ENCODE measurements around the gene SLC9A8.
"Not testable (repeated sequence)": the region's sequence is repeated elsewhere in the genome, so short reads cannot be mapped to it uniquely, and the experiment has no call there.

Gene SLC9A8

DNA sequence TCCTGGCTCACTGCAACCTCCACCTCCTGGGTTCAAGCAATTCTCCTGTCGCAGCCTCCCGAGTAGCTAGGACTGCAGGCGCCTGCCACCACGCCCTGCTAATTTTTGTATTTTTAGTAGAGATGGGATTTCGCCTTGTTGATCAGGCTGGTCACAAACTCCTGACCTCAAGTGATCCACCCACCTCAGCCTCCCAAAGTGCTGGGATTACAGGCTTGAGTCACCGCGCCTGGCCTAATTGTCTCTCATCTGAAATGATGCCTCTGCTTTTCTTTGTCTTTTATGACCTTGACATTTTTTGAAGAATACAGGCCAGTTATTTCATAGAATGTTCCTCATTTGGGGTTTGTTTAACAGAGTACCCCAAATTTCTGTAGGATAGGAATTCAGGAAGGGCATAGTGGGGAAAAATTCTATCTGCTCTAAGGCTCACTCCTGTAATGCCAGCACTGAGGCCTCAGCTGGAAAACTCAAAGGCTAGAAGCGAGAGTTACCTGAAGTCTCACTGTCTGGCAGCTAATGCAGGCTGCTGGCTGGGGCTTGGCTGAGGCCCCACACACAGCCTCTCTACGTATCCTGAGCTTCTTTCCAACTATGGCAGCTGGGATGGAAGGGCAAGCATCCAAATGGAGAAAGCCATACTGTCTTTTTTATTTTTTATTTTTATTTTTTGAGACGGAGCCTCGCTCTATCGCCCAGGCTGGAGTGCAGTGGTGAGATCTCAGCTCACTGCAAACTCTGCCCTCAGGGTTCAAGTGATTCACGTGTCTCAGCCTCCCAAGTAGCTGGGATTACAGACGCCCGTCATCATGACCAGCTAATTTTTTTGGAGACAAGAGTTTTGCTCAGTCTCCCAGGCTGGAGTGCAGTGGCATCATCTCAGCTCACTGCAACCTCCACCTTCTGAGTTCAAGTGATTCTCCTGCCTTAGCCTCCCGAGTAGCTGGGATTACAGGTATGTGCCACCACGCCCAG is 29.3 kb upstream of the SLC9A8 start:
- H3K9me3 Mint-ChIP-seq: not testable (repeated sequence)

DNA sequence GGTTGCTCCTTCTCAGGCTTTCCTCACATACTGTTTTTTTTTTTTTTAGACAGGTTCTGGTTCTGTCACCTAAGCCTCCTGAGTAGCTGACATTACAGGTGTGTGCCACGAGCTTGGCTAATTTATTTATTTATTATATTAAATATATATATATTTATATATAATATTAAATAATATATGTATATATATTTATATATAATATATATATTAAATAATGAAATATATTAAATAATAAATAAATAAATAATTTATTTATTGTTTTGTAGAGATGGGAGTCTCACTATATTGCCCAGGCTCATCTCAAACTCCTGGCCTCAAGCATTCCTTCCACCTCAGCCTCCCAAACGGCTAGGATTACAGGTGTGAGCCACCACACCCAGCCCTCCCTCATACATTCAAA is 28.3 kb upstream of the SLC9A8 start:
- H3K4me1 Mint-ChIP-seq (ENCODE audit: low read depth): peaks cover 11% of the 10 kb centered on the region
- no peak overlapping the region for H3K4me3 Mint-ChIP-seq
- no peaks in the 10 kb centered on the region for H3K9me3 Mint-ChIP-seq
- H3K27me3 Mint-ChIP-seq: peaks cover 4% of the 10 kb centered on the region
- no peak for DNase-seq
- H3K27ac Mint-ChIP-seq: no peak overlapping the region
- H3K36me3 Mint-ChIP-seq (ENCODE audit: low read depth): no peaks in the 10 kb centered on the region

More for the DNA sequence above, 29.3 kb upstream of the SLC9A8 start:
- H3K27ac Mint-ChIP-seq; DNase-seq; H3K27me3 Mint-ChIP-seq; H3K4me3 Mint-ChIP-seq; H3K36me3 Mint-ChIP-seq (ENCODE audit: low read depth): not testable (repeated sequence)
- peaks cover 11% of the 10 kb centered on the region for H3K4me1 Mint-ChIP-seq (ENCODE audit: low read depth)

DNA sequence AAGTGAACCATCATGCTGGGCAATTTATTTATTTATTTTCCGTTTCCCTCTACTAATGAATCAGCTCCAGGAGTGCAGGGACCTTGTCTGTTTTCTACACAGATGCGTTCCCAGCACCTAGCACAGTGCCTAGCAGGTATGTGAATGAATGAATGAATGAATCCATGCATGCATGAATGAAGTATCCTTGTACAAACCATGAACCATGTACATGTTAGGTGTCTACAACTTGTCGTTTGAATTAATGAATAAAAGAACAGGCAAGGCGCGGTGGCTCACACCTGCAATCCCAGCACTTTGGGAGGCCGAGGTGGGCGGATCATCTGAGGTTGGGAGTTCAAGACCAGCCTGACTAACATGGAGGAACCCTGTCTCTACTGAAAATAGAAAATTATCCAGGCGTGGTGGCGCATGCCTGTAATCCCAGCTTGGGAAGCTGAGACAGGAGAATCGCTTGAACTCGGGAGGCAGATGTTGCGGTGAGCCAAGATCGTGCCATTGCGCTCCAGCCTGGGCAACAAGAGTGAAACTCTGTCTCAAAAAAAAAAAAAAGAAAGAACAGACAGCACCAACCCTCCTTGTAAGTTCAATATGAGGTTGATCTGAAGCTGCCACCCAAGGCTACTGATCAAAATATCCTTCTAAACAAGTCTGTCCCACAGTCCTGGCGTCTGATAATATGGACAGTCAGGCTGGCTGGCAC is 27.3 kb upstream of the SLC9A8 start:
- Mint-ChIP-seq H3K27me3 (peaks cover 10% of the 10 kb centered on the region), H3K36me3 (ENCODE audit: low read depth) (no peaks in the 10 kb centered on the region), H3K27ac (no peak overlapping the region), H3K9me3 (no peaks in the 10 kb centered on the region), H3K4me1 (ENCODE audit: low read depth) (peaks cover 11% of the 10 kb centered on the region), H3K4me3 (no peak overlapping the region)
- no peak for DNase-seq

DNA sequence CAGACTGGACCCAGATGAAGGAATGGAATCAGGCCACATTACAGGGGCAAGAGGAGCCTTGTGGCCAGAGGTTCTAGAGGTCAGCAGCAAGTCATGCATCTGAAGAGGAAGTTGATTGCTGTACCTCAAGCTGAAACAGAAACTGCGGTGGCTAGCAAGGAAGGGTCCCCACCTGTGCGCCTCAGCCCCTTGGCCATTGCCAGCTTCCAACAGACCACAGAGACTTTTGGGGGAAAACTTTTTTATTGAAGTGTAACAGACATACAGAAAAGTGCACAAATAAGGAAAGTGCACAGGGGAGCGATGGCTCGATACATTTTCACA is 26.8 kb upstream of the SLC9A8 start:
- DNase-seq: no peak
- no peaks in the 10 kb centered on the region for H3K9me3 Mint-ChIP-seq
- no peak overlapping the region for H3K4me3 Mint-ChIP-seq

DNA sequence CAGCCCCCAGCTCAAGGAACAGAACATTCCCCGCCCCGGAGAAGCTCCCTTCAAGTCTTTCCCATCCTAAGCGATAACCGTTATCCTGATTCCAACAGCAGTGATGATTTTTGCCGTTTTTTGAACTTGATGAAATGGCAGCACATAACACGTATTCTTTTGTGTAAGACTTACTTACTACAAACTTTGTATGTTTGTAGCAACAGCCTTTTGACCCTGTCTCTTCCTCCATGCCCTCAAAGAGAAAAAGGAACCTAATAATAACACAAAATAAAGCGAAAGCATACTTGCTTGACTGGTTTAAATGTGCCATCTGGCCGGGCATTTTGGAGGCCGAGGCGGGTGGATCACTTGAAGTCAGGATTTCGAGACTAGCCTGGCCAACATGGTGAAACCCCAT is 26.4 kb upstream of the SLC9A8 start:
- DNase-seq: no peak
- Mint-ChIP-seq H3K27ac (no peak overlapping the region), H3K27me3 (peaks cover 10% of the 10 kb centered on the region), H3K4me3 (no peak overlapping the region), H3K36me3 (ENCODE audit: low read depth) (no peaks in the 10 kb centered on the region), H3K9me3 (no peaks in the 10 kb centered on the region), H3K4me1 (ENCODE audit: low read depth) (peaks cover 11% of the 10 kb centered on the region)

More for the DNA sequence above, 26.8 kb upstream of the SLC9A8 start:
- H3K4me1 Mint-ChIP-seq (ENCODE audit: low read depth): peaks cover 11% of the 10 kb centered on the region
- H3K36me3 Mint-ChIP-seq (ENCODE audit: low read depth): no peaks in the 10 kb centered on the region
- no peak overlapping the region for H3K27ac Mint-ChIP-seq
- peaks cover 10% of the 10 kb centered on the region for H3K27me3 Mint-ChIP-seq

DNA sequence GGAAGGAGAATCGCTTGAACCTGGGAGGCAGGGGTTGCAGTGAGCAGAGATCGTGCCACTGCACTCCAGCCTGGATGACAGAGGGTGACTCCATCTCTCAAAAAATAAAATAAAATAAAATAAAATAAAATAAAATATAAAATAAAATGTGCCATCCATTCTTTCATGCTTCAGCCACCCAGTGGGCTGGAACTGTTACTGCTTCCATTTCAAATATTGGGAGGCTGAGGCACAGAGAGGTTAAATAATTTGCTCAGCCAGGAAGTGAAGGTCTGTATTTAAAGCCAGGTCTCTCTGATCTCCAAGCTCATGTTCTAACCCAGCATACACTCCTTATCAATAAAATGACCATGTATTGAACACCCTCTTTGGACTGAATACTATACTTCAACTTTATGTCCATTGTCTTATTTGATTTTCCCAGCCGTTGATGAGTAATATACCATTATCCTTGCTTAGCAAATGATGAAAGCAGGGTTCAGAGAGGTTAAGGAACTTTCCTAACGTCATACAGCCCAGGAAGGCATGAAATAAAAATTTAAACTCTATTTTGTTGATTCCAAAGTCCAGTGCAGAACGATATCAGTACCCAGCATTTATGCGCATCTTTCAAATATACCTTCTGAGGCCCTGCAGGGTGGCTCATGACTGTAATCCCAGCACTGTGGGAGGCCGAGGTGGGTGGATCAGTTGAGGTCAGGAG is 25.8 kb upstream of the SLC9A8 start:
- no peaks in the 10 kb centered on the region for H3K36me3 Mint-ChIP-seq (ENCODE audit: low read depth)
- no peak for DNase-seq
- H3K9me3 Mint-ChIP-seq: no peaks in the 10 kb centered on the region
- peaks cover 10% of the 10 kb centered on the region for H3K27me3 Mint-ChIP-seq
- no peak overlapping the region for H3K4me3 Mint-ChIP-seq
- peaks cover 9% of the 10 kb centered on the region for H3K4me1 Mint-ChIP-seq (ENCODE audit: low read depth)
- no peak overlapping the region for H3K27ac Mint-ChIP-seq

DNA sequence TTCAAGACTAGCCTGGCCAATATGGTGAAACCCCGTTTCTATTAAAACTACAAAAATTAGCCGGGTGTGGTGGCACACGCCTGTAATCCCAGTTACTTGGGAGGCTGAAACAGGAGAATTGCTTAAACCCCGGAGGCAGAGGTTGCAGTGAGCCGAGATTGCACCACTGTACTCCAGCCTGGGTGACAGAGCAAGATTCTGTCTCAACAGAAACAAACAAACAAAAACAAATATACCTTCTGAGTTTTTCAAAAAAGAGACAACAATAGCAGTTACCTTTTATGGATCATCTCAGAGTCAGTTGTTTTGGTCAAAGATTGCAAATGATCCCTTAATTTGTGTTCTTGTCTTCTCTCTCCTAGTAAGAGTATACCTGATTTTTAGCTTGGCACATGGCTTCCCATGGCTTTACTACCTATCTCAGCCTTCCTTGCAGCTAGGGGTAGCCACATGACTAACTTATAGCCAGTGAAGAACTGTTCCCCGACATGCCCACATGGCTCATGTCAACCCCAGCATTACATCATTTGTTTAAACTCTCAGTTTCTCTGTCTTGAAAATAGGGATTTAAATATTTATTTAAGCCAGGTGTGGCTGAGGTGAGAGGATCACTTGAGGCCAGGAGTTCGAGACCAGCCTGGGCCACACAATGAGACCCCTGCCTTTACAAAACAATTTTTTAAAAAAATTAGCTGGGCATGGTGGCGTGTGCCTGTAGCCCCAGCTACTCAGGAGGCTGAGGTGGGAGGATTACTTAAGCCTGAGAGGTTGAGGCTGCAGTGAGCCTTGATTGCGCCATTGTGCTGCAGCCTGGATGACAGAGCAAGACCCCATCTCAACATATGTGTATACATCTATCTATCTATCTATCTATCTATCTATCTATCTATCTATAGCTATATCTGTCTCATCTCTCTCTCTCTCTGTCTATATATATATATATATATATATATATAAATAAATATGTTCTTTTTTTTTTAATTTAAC is 25.0 kb upstream of the SLC9A8 start:
- Mint-ChIP-seq H3K36me3 (ENCODE audit: low read depth) (no peaks in the 10 kb centered on the region), H3K27me3 (peaks cover 16% of the 10 kb centered on the region), H3K4me3 (no peak overlapping the region), H3K27ac (no peak overlapping the region), H3K9me3 (no peaks in the 10 kb centered on the region), H3K4me1 (ENCODE audit: low read depth) (peaks cover 8% of the 10 kb centered on the region)
- no peak for DNase-seq

DNA sequence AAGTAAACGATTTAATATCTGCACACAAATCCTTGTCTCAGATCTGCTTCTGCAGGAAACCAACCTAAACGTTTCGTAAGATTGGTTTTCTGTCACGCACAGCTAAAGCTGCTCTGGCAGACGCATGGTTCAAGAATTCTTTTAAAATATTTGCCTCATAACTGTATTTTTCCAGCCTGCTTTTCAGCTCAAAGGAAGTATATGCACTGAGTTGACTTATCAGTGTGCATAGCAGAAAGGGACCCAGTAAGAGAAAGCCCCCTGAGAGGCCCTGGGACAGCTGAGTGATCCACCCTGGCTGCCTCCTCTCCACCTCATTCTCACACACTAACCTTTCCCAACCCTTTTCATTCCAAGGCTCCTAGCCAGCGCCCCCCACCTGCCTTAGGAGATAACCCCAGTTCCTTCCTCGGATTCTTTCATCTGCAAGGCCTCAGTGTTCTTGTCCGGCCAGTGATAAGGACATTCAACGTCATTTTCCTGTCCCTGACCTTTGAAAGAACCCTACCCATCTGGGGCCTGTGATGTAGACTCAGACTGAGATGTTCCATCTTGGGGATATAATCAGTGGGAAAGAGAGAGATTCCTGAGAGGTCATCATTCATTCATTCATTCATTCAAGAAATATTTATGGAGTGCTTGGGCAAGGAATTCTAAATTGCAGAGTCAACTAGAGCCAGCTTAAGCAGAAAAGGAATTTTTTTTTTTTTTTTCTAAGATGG is 22.4 kb upstream of the SLC9A8 start:
- no peaks in the 10 kb centered on the region for H3K9me3 Mint-ChIP-seq
- peaks cover 25% of the 10 kb centered on the region for H3K27me3 Mint-ChIP-seq
- H3K27ac Mint-ChIP-seq: no peak overlapping the region
- H3K4me3 Mint-ChIP-seq: no peak overlapping the region
- no peaks in the 10 kb centered on the region for H3K36me3 Mint-ChIP-seq (ENCODE audit: low read depth)
- DNase-seq: no peak
- peaks cover 16% of the 10 kb centered on the region for H3K4me1 Mint-ChIP-seq (ENCODE audit: low read depth)

DNA sequence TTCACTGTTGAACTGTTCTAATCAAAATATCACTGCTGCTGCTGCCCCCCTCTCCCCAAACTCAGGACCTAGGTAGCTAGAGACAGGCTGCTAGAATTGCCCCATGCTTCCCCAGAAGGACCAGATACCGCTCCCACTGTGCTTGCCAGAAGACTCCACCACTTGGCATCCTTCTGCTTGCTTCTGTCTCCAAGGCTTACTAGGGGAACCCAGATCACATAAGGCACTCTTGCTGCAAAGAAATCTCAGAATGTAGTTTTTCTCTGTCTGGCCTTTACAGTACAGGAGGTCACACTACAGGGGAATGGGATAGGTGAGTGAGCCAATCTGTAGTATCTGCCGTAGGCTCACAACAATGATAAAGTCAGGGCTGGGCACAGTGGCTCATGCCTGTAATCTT is 21.5 kb upstream of the SLC9A8 start:
- H3K9me3 Mint-ChIP-seq: no peaks in the 10 kb centered on the region

DNA sequence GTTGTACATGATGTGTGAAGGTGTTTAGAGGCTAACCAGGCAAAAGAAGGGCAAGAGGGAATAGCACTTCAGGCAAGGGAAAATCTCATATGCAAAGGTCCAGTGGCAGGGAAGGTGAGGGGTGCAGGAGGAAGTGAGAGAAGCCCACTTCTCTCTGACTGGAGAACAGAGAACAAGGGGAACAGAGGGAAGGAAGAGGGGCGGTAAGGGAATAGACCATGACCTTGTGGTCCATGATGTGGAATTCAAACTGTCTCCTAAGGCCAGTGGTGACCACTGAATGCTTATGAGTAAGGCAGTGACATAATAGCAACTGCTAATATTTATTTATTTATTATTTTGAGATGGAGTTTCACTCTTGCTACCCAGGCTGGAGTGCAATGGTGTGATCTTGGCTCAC is 20.6 kb upstream of the SLC9A8 start:
- no peaks in the 10 kb centered on the region for H3K36me3 Mint-ChIP-seq (ENCODE audit: low read depth)
- H3K9me3 Mint-ChIP-seq: no peaks in the 10 kb centered on the region
- no peak overlapping the region for H3K4me3 Mint-ChIP-seq
- H3K27me3 Mint-ChIP-seq: peaks cover 25% of the 10 kb centered on the region
- DNase-seq: no peak
- peaks cover 8% of the 10 kb centered on the region for H3K4me1 Mint-ChIP-seq (ENCODE audit: low read depth)
- no peak overlapping the region for H3K27ac Mint-ChIP-seq

More for the DNA sequence above, 21.5 kb upstream of the SLC9A8 start:
- H3K36me3 Mint-ChIP-seq (ENCODE audit: low read depth): no peaks in the 10 kb centered on the region
- no peak overlapping the region for H3K27ac Mint-ChIP-seq
- H3K27me3 Mint-ChIP-seq: peaks cover 21% of the 10 kb centered on the region
- peaks cover 10% of the 10 kb centered on the region for H3K4me1 Mint-ChIP-seq (ENCODE audit: low read depth)
- DNase-seq: no peak
- no peak overlapping the region for H3K4me3 Mint-ChIP-seq

DNA sequence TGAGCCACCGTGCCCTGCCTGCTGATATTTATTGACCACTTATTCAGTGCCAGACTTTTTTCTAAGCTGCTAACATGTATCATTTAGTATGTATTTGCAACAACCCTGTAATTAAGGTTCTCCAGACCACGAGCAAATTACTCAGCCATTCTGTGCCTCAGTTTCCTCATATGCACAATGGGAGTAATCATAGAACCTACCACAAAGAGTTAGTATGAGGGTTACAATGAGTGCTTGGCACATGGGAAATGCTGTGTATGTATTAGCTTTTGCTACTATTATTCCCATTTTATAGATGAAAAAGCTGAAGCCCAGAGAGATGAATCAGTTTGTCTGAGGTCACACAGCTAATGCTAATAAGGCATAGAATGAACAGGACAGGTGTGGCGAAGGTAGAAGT is 20.0 kb upstream of the SLC9A8 start:
- Mint-ChIP-seq H3K36me3 (ENCODE audit: low read depth) (no peaks in the 10 kb centered on the region), H3K9me3 (no peaks in the 10 kb centered on the region), H3K4me3 (no peak overlapping the region), H3K4me1 (ENCODE audit: low read depth) (peaks cover 8% of the 10 kb centered on the region), H3K27me3 (peaks cover 29% of the 10 kb centered on the region), H3K27ac (no peak overlapping the region)
- DNase-seq: no peak

DNA sequence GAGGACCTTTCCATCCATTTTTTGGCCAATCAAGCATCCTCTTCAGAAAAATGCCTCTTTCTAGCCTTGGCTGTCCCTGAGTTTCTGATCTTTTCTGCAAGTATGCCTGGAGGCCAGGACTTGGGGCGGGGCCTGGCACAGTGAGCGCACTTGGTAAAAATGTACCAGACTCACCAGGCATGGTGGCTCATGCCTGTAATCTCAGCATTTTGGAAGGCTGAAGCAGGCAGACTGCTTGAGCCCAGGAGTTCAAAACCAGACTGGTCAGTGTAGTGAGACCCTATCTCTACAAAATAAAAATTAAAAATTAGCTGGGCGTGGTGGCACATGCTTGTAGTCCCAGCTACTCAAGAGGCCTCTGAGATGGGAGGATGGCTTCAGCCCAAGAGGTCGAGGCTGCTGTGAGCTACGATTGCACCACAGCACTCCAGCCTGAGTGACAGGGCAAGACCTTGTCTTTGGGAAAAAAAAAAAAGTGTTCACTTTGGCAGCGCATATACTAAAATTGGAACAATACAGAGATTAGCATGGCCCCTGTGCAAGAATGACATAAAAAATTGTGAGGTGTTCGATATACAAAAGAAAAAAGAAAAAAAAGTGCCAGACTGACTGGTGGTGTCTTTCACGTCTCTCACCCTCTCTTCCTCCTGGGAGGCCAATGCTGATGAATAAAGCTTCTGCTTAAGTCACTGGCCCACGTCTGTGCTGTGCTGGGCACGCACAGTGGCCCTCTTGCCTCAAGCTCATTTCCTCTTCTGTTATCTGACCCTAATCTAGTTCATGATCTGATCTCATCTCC is 18.1 kb upstream of the SLC9A8 start:
- H3K4me1 Mint-ChIP-seq (ENCODE audit: low read depth): peaks cover 9% of the 10 kb centered on the region

DNA sequence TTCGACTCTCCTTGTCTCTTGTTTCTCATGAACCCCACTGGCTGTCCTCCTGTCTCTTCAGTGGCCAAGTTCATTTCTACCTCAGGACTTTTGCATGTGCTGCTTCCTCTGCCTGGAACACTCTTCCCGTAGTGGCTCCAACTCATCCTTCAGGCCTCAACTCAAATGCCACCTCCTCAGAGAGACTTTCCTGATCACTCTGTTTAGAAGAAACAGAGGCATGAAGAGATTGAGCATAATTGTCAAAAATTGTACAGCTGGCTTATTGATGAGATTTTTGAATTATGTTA is 17.5 kb upstream of the SLC9A8 start:
- no peaks in the 10 kb centered on the region for H3K9me3 Mint-ChIP-seq
- no peak overlapping the region for H3K4me3 Mint-ChIP-seq
- peaks cover 24% of the 10 kb centered on the region for H3K27me3 Mint-ChIP-seq
- no peak overlapping the region for H3K27ac Mint-ChIP-seq
- no peak for DNase-seq
- H3K4me1 Mint-ChIP-seq (ENCODE audit: low read depth): peaks cover 11% of the 10 kb centered on the region
- H3K36me3 Mint-ChIP-seq (ENCODE audit: low read depth): no peaks in the 10 kb centered on the region

More for the DNA sequence above, 18.1 kb upstream of the SLC9A8 start:
- no peak overlapping the region for H3K27ac Mint-ChIP-seq
- peaks cover 29% of the 10 kb centered on the region for H3K27me3 Mint-ChIP-seq
- H3K9me3 Mint-ChIP-seq: no peaks in the 10 kb centered on the region
- H3K4me3 Mint-ChIP-seq: no peak overlapping the region
- no peak for DNase-seq
- H3K36me3 Mint-ChIP-seq (ENCODE audit: low read depth): no peaks in the 10 kb centered on the region

Measured in activated T-cell treated with anti-CD3 and anti-CD28 coated beads, Interleukin-2, amount 50 U/mL, for 24 hours (primary cell).